NCI-H1930 (cell line): ENCODE results near the gene CAPN8.

Source experiments
- DNase-seq, 2 experiments: peaks; one replicate each; lab custom pipeline; 2025; lab: John Stamatoyannopoulos, UW

The CAPN8 gene

GRCh38 chr1:223617323-223618070 is 48.0 kb downstream of the CAPN8 start:
- DNase-seq = no peak

GRCh38 chr1:223616586-223616985 is 48.9 kb downstream of the CAPN8 start:
- DNase-seq = no peak

GRCh38 chr1:223611936-223612335 is 53.6 kb downstream of the CAPN8 start:
- no peak for DNase-seq

- DNase-seq = no peak
Measured at GRCh38 chr1:223609977-223610376, 55.5 kb downstream of the CAPN8 start.

- DNase-seq = no peak
Measured at GRCh38 chr1:223609066-223609465, 56.4 kb downstream of the CAPN8 start.

- DNase-seq = no peak
Measured at GRCh38 chr1:223558512-223558911, 107.0 kb downstream of the CAPN8 start.

- no peak for DNase-seq
Measured at GRCh38 chr1:223557130-223557475, 108.4 kb downstream of the CAPN8 start.

- peak; percentile 8 to 43 for DNase-seq
Measured at GRCh38 chr1:223556414-223557129, 108.9 kb downstream of the CAPN8 start.

- no peak for DNase-seq
Measured at GRCh38 chr1:223553957-223554356, 111.5 kb downstream of the CAPN8 start.

DNA sequence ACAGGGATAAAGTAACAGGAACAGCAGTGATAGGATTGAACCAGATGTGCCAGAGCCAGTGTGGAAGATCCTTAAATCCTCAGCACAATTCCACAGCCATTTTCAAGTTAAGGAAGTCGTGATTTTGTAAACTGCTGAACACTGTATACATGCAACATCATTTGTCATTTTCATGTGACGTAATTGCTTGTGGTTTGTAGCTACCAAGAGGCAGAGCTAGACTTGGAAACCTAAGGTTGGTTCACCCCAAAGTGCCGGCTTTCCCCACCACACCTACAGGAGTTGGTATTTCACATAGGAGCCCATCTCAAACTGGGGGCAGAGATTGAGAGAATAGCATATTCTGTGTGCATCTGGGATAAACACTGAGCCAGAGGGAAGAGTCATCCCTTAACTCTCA is 113.9 kb downstream of the CAPN8 start:
- DNase-seq = no peak

GRCh38 chr1:223549740-223550139 is 115.8 kb downstream of the CAPN8 start:
- no peak for DNase-seq

GRCh38 chr1:223547316-223548114 is 118.0 kb downstream of the CAPN8 start:
- no peak for DNase-seq

DNA sequence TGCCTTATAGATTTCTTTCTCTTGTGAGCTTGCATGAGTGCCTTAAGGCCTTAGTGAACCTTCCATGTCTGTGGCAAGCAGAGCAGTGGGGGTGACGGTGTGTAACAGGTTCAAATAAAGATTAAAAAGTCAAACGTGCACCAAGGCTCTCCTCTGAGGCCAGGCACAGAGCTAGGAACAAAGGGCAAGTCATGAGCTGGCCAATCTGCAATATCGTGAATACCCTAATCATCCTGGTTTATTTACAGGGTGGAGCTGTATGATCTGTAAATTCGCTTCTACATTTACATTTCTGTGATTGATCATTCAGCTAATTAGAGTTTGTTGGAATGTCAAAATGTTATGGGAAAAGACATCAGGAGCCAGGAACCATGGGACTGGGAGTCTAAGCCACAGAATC is 120.2 kb downstream of the CAPN8 start:
- DNase-seq = no peak

DNA sequence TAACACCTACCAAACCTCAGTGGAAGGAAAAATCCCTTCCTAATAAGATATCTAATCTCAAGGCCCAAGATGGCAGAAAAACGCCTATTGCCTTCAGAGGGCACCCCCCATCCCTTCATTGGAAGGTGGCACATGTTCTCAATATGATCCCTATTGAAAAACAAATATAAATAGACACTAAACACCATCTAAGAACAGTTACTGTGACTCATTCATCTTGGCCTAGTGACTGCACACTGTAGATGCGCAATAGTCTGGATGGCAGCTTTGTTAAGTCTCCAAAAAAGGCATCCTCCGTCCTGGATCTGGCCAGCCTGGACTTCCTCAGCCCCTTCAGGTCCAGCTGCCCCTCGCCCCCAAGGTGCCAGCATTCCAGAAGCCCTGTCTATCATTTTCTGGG is 121.9 kb downstream of the CAPN8 start:
- no peak for DNase-seq

- DNase-seq = no peak
Measured at GRCh38 chr1:223542831-223543230, 122.7 kb downstream of the CAPN8 start.

- DNase-seq = no peak
Measured at GRCh38 chr1:223540485-223541106, 124.9 kb downstream of the CAPN8 start.

GRCh38 chr1:223539750-223540149 is 125.8 kb downstream of the CAPN8 start:
- no peak for DNase-seq

- no peak for DNase-seq
Measured at GRCh38 chr1:223538981-223539380, 126.5 kb downstream of the CAPN8 start.

- no peak for DNase-seq
Measured at GRCh38 chr1:223535319-223535718, 130.2 kb downstream of the CAPN8 start.

GRCh38 chr1:223534677-223535076 is 130.8 kb downstream of the CAPN8 start:
- DNase-seq = no peak

DNA sequence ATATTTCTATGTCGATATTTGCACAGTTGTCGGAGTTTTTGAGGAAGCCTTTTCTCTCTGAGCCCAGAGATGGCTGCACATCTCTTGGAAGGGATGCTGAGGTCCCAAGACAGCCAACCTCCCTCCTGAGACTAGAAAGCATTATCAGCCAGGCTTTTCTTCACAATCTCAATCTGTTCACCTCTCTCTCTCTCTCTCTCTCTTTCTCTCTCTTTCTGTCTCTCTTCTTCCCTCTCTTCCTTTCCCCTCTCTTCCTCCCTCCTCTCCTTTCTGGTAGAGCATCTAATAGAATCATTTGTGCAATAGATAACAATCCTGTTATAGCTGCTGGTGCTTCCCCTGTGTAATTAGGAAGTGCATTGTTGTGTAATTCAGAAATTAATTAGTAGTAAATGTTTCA is 131.8 kb downstream of the CAPN8 start:
- no peak for DNase-seq

- peak; percentile 5 to 7 for DNase-seq
Measured at GRCh38 chr1:223531742-223532341, 133.7 kb downstream of the CAPN8 start.
